ENCODE data around the gene SLC12A9.
"Not testable (repeated sequence)": the region's sequence is repeated elsewhere in the genome, so short reads cannot be mapped to it uniquely, and the experiment has no call there.

The SLC12A9 gene

DNA sequence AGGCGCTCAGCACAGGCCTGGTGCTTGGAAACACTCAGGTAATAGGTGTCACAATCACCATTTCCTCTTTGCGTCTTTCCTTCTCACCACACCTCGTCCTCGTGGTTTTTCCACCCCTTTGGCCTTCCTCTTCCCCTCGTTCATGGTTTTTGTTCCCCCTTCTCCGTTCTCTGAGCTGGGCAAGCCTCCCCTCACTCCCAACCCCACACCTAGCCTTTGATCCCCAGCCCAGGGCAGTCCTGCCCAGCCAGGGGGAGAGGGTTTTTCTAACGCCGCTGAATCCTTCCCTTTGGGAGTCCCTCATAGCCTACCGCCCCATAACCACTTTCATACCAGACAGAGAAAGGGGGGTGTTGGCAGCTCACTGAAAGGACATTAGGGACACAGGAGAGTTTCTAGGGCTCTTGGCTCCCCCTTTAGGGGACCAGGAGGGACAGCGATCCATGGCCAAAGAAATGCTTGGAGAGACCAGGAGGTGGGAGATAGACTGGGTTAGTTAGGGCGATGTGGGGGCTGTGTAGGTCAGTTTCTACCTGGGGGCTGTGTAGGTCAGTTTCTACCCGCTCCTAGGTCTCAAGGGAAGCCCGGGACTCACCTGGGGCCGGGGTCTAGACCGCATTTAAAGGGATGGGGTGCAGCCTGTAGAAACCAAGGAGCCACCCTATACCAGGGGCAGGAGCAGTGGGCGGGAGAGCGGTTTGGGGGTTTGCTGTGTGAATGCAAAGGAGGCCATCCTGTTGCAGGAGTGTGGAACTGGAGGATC, 26.6 kb upstream of the SLC12A9 start:
- no peak for DNase-seq

DNA sequence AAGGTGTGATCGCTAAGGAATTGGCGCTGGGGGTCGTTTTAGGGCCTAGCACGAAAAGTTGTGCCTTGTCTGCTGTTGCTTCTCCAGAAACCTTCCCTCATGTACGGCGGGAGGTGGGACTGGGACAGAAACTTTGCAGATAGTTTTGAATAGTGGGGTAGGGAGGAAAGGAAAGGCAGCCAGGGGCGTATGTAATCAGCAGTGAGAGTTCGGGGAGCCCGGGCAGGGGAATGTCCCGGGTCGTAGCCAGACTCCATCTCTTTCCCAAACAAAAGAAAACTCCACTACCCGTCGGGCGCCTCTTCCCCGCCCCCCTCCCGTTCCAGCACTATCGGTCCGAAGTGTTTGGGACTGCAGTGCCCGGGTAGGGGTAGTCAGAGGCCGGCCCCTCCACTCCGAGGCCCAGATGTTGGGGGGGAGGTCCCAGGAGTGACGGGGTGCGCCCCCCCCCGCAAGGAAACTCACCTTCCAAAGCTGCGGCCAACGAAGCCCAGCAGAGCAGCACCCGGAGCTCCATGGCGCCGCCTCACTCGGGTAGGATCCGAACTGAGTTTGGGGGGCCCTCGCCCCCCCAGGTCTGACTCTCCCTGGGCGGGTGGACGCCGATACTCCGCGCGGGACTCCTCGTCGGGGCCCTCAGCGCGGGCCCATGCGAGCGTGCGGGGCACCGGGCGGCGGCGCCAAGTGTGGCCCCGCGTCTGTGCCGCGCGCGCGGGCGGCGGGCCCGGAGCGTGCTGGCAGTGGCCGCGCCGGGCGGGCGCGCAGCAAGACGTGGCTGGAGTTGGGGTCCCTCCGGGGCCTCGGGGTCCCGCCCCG, 25.8 kb upstream of the SLC12A9 start:
- DNase-seq = no peak

DNA sequence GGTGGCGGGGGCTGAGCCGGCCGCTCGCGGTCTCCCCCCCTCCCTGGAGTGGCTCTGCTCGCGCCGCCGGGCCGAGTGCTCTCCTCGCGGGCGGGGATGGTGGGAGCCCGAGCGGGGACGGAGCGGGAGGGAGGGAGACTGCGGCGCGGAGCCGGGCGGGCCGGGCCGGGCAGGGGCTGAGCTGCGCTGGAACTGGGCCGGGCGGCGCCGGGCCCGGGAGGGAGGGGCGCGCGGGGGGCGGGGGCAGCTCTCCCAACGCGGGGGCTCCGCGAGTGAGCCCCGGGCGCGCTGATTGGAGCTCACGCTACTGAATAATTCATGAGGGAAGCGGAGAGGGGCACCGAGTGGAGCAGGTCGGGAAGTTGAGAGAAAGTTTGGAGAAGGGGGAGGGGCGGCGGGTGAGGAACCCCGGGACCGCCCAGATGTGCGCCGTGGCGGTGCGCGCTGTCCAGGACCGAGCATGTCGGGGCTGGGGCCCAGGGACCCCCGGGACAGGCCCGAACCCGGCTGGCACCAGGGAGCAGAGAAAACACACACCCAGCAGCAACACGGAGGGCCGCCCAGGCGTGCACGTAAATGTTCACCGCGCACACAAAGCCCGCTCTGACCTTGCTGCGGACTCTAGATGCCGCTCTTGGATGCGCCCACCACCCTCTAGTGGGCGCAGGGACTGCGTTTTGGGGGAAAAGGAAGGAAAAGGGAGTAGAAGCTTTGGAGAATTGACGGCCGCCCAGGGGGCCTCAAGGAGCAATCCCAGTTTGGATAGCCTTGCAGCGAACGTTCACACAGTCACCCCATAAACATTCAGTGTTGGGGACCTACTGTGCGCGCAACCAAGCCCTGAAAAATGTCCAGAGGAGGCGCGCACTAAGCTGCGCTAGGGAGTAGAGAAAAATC, 24.9 kb upstream of the SLC12A9 start, which contains the start of gene EPHB4:
Gene EPHB4, minus strand, starts transcription at position 194 of the 897 bp plus-strand sequence. CDS start 493 bp downstream, outside the sequence.
- DNase-seq = no peak

DNA sequence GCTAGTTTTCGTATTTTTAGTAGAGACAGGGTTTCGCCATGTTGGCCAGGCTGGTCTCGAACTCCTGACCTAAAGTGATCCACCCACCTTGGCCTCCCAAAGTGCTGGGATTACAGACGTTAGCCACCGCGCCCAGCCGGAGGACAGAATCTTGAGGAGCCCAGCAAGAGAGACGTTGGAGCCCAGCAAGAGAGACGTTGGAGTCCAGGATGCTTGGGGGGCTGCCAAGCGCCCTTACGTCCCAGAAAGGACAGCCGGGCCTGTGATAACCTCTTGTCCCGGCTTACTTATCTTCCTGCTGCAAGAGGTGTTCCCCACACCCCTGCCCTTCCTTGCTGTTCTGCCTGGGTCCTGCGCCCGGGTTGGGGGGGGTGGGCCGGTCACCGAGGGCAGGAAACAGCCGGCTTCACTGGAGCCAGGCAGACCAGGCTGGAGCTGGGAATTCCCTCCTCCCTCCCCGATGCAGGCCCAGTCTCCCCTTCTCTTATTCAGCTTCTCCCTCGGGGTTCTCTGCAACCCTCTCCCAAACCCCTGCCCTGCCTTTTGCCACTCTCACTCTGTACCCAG, 23.3 kb upstream of the SLC12A9 start:
- no peak for DNase-seq

DNA sequence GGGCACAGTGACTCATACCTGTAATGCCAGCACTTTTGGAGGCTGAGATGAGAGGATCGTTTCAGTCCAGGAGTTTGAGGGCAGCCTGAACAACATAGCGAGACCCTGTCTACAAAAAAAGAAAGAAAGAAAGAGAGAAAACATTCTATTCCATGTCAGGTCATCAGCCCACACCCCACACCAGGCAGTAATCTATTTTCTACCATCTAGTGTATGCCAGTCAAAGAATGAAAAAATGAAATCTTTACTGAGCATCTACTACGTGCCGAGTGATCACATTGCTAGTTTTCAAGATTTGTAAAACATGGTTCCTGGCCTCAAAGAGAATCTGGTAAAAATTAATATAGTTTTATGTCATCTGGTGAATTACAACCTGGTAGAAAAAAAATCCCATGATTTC, 22.1 kb upstream of the SLC12A9 start:
- no peak for DNase-seq

DNA sequence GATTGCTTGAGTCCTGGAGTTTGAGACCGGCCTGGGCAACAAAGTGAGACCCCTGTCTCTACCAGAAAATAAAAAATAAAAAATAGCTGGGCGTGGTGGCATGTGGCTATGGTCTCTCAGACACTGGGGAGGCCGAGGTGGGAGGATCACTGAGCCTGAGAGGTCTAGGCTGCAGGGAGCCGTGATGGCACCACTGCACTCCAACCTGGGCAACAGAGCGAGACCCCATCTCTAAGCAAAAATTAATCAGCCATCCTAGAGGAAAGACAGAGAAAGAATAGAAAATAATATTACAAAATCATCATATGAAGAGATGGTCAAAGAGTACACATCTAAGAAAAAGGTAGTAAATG, 20.3 kb upstream of the SLC12A9 start:
- DNase-seq = no peak

DNA sequence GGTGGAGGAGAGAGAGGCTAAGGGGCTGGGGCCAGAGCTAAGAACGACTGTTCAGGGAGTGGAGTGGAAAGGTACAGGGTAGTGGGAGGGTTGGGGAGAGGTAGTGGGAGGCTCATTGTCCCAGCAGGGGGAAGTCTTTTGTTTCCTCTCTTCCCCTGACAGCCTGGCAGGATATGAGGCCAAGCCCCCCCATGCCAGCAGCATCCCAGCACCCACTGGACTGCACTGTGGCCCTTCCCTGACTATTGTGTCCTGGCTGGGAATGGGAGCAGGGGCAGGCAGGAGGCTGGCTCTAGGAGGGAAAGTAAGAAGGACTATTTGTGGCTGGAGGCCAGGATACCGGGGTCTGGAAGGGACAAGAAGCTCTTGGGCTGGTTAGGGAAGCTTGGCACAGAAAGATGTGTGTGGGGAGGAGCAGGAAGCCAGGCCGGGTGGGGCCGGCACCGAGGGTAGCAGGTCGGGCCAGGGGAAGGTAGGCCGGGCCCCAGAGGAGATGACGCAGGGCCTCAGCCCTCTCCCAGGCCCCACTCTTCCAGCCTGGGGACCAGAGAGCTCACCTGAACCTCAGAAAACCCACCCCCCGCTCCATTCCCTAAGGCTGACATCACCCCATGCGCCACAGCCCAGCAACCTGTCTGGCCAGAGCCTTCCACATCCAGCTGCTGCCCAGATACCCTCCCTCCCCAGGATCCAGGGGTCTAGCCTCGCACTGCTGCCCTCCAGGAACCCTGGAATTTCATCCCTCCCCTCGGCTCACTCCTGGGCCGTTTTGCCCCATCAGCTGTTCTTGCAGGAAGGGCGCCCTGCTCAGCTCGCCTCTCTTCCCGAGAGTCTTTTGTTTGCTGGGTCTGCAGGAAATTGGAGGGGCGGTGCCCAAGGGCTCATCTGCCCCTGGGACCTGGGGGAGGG, 16.4 kb upstream of the SLC12A9 start:
- no peak for DNase-seq

DNA sequence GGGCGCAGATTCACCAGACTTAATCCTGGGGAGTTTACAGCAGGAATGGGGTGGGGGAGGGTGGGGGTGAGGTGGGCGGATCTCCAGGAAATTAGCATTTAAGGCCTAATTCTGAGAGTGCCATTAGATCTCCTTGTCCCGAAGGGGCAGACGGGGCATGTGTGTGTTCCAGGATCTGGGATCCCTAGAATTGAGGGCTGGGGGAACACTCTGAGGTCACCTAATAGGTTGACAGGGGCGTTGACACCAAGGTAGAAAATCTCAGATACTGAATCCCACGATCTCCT, 15.8 kb upstream of the SLC12A9 start:
- no peak for DNase-seq

DNA sequence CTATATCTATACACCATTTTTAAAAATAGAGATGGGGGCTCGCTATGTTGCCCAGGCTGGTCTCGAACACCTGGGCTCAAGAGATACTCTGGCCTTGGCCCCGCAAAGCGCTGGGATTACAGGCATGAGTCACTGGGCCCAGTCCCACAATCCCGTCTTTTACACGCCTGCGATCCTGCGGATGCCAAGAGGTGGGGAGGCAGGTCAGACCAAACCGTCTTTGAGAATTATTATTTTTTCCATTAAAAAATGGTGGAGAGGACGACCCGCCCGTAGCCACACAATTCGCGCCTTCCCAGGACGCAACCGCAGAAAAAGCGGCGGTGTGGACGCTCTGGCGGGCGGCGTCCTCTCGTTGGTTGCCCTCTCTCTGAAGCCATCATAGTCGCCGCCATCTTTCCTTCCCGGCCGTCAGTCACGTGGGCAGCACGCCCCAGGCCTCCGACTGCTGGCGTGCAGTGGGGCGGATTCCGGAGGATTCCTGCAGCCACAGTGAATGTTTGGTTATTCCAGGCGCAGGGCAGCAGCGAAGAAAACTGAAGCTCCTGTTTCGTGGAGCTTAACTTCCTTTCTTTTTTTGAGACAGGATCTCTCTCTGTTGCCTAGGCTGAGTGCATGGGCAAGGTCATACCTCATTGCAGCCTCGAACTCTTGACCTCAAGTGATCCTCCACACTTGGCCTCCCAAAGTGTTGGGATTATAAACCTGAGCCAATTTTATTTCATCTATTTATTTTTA, 15.2 kb upstream of the SLC12A9 start:
- peak; percentile 73 for DNase-seq

DNA sequence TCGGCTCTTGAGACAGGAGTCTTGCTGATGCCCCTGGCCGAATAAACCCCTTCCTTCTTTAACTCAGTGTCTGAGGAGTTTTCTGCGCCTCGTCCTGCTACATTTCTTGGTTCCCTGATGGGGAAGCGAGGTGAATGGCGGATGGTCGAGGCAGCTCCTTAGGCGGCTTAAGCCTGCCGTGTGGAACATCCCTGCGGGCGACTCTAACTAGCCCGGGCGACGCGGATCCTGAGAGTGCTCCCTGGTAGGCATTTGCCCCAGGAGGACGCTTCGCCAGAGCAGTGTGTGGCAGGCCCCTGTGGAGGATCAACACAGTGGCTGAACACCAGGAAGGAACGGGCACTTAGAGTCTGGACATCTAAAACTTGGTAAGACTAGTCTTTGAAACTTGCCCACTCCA, 13.2 kb upstream of the SLC12A9 start:
- no peak for DNase-seq

DNA sequence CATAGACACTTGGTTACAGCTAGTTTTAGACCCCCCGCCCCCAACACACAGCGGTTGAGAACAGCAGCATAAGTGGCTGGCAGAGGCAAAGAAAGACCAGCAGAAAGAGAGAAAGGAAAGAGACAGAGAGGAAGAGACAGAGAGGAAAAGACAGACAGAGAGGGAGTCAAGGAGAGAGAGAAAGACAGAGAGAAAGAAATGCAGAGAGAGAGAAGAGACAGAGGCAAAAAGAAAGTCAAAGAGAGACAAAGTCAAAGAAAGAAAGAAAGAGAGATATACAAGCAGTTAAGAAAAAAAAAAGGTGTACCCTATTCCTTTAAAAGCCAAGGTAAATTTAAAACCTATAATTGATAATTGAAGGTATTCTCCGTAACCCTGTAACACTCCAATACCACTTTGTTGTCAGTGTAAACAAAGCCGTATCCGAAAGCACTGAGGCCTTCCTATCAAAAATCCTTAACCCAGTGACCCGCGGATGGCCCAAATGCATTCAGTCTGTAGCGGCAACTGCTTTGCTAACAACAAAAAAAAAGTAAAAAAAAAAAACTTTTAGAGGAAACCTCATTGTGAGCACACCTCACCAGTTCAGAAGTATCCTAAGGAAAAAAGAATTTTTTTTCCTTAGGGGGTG, 11.9 kb upstream of the SLC12A9 start:
- DNase-seq = no peak

DNA sequence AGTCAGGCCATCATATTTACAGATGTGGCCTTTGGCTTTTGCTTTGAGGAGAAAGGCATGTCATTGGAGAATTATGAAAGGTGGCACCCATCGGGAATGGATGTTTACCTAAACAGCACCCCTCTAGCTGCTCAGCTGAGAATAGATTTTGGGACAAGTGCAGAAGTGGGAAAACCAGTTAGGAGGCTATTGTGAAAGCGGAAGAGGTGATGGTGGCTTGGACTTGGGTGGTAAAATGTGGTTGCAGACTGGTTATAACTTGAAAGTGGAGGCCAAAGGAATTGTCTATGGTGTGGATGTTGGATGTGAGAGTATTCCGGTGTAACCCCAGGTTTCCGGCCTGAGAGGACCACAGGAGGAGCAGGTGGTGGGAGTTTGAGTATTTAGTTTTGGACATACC, 5.2 kb upstream of the SLC12A9 start:
- DNase-seq = no peak

DNA sequence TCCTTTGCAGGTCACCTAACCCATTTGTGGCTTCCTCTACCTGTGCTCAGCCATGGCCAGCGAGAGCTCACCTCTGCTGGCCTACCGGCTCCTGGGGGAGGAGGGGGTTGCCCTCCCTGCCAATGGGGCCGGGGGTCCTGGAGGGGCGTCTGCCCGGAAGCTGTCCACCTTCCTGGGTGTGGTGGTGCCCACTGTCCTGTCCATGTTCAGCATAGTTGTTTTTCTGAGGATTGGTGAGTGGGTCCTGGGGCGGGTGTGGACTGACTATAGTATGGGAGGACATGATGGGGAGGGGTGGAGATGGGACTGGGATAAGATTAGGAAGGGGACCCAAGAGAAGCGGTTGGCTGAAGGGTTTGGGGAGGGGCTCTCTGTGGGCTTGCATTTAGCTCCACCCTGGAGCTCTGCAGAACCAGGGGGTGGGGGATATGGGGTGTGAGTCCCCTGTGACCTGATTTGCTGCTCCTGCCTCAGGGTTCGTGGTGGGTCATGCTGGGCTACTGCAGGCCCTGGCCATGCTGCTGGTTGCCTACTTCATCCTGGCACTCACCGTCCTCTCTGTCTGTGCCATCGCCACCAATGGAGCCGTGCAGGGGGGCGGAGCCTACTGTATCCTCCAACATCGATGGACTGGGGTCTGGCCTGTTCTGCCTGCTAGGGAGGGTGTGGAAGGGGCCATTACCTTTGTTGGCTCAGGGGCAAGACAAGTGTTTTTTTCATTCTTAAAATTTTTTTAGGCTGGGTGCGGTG, 1.8 kb downstream of the SLC12A9 start:
- DNase-seq = no peak

DNA sequence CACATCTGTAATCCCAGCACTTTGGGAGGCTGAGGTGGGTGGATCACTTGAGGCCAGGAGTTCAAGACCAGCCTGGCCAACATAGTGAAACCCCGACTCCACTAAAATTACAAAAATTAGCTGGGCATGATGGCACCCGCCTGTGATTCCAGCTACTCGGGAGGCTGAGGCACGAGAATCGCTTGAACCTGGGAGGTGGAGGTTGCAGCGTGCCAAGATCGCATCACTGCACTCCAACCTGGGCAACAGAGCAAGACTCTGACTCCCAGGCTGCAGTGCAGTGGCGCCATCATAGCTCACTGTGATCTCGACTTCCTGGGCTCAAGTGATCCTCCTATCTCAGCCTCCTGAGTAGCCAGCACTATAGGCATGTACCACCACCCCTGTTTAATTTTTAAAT, 2.4 kb downstream of the SLC12A9 start:
- not testable (repeated sequence) for DNase-seq

DNA sequence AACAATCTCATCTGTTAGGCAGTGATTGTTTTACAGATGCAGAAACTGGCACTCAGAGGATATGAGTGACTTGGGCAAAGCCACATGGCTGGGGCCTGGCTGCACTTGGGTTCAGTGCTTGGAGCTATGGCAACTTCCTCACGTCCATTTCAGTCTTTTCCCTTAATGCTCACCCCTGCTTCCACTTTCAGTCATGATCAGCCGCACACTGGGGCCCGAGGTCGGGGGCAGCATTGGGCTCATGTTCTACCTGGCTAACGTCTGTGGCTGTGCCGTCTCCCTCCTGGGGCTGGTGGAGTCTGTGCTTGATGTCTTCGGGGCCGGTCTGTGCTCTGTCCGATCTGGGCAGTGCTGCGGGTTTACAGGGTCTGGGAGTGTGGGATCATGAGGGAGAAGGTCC, 3.0 kb downstream of the SLC12A9 start:
- DNase-seq = no peak

DNA sequence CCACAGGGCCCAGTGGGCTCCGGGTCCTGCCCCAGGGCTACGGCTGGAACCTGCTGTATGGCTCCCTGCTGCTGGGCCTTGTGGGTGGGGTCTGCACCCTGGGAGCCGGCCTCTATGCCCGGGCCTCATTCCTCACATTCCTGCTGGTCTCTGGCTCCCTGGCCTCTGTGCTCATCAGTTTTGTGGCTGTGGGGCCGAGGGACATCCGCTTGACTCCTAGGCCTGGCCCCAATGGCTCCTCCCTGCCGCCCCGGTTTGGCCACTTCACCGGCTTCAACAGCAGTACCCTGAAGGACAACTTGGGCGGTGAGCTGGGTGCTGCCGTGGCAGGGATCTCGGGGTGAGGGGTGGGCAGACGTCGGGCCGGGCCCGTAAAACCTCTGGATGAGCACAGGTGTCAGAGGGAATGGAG, 4.4 kb downstream of the SLC12A9 start:
- no peak for DNase-seq

DNA sequence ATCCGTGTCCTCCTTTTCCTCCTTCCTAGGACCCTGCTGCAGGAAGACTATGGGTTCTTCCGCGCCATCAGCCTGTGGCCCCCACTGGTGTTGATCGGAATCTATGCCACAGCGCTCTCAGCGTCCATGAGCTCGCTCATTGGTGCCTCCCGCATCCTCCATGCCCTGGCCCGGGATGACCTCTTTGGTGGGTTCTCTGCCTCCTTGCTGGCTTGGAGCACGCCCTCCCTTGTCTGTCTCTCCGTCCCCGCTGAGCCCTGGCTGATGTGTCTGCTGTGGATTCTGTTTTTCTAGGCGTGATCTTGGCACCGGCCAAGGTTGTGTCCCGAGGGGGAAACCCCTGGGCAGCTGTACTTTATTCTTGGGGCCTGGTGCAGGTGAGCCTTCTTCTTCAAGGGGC, 7.3 kb downstream of the SLC12A9 start:
- no peak for DNase-seq

DNA sequence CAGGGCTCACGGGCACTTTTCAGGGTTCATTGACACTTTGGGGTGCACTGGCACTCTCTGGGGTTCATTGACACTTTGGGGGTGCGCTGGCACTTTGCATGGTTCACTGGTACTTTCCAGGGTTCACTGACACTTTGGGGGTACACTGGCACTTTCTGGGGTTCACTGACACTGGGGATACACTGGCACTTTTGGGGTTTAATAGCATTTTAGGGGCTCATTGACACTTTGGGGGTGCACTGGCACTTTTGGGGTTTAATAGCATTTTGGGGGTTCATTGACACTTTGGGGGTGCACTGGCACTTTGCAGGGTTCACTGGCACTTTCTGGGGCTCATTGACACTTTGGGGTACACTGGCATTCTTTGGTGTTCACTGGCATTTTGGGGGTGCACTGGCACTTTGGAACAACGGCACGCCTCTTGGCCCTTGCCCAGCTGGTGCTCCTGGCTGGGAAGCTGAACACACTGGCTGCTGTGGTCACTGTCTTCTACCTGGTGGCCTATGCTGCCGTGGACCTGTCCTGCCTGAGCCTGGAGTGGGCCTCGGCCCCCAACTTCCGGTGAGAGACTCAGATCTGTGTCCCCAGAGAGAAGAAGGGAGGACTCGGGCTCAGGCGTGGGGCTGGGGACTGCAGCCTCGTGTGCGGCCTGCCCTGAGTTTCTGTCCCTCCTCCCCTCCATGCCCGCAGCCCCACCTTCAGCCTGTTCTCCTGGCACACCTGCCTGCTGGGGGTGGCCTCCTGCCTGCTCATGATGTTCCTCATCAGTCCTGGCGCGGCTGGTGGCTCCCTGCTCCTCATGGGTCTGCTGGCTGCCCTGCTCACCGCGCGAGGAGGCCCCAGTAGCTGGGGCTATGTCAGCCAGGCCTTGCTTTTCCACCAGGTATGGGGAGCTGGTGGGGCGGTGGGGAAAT, 8.4 kb downstream of the SLC12A9 start:
- DNase-seq = no peak

DNA sequence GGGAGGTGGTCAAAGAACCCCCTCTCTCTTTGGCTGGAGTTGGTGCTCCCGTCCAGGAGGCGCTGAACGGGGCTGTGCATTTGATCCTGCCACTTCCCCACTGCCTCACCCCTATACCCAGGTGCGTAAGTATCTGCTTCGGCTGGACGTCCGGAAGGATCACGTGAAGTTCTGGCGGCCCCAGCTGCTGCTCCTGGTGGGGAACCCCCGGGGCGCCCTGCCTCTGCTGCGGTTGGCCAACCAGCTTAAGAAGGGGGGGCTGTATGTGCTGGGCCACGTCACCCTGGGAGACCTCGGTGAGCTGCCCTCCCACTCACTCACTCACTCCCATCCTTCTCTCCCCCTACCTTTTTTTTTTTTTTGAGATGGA, 9.1 kb downstream of the SLC12A9 start:
- no peak for DNase-seq

Data from stimulated activated naive CD4-positive, alpha-beta T cell treated with Interleukin-2 at 50 U/mL for 16 hours (primary cell).